GM23338 (cell line): ENCODE results near the gene SMIM14.
"Not testable (repeated sequence)": the region's sequence is repeated elsewhere in the genome, so short reads cannot be mapped to it uniquely, and the experiment has no call there.

Experiments
- CREB1 ChIP-seq: fragments of 250-450 bp; sonication (Bioruptor Pico); IDR thresholded peaks from 2 replicates; pipeline ENCODE4 v1.5.0; 2020; ENCODE audit warnings: low read depth, mild to moderate bottlenecking, moderate library complexity
- EZH2 ChIP-seq: fragments of 200-600 bp; sonication (generic); IDR thresholded peaks from one replicate; pipeline ENCODE4 v1.8.0; 2017; ENCODE audit warnings: antibody characterized with exemption, mild to moderate bottlenecking, low read depth; ENCODE audit not compliant: unreplicated experiment
- EZH2phosphoT487 ChIP-seq: fragments of 200-600 bp; sonication (generic); IDR thresholded peaks from one replicate; pipeline ENCODE4 v1.8.1; 2018; ENCODE audit warnings: antibody characterized with exemption; ENCODE audit not compliant: unreplicated experiment
- NANOG ChIP-seq: IDR thresholded peaks from 2 replicates; pipeline ENCODE4 v1.6.1; 2016; ENCODE audit warnings: antibody characterized with exemption, borderline replicate concordance
- POLR2AphosphoS5 ChIP-seq: IDR thresholded peaks from 2 replicates; pipeline ENCODE4 v1.6.1; 2016; ENCODE audit warnings: antibody characterized with exemption, low read depth
- STAT1 ChIP-seq: IDR thresholded peaks from one replicate; pipeline ENCODE4 v1.6.1; 2016; ENCODE audit warnings: antibody characterized with exemption; ENCODE audit not compliant: unreplicated experiment
- ZNF331 ChIP-seq: fragments of 250-450 bp; sonication (Bioruptor Pico); IDR thresholded peaks from 2 replicates; pipeline ENCODE4 v1.5.0; 2020; ENCODE audit warnings: low read depth, mild to moderate bottlenecking, moderate library complexity
- TF ChIP-seq, protein P1 (sequence below), 2 experiments: fragments of 200-600 bp in 1 of 2; sonication (generic) in 1 of 2; conservative IDR thresholded peaks; 2 replicates each; pipeline versions ENCODE4 v1.5.1 to v1.6.1; 2016 to 2017; ENCODE audit warnings: antibody characterized with exemption in 2 of 2, low read depth in 2 of 2, mild to moderate bottlenecking in 2 of 2, moderate library complexity in 1 of 2
- TF ChIP-seq, protein P2 (sequence below): IDR thresholded peaks from 2 replicates; pipeline ENCODE4 v1.6.1; 2016; ENCODE audit warnings: antibody characterized with exemption
- TF ChIP-seq, protein P3 (sequence below): IDR thresholded peaks from one replicate; pipeline ENCODE4 v1.6.1; 2018; ENCODE audit warnings: antibody characterized with exemption; ENCODE audit not compliant: unreplicated experiment

DNA sequence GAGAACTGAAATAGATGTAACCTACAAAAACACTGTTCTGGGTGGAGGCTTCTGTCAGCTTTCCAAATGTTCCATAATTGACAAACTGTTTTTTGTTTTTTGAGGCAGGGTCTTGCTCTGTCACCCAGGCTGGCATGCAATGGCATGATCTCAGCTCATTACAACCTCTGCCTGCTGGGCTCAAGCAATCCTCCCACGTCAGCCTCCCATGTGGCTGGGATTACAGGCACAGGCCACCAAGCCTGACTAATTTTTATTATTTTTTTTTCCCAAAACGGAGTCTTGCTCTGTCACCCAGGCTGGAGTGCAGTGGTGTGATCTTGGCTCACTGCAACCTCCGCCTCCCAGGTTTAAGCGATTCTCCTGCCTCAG is 136.0 kb downstream of the SMIM14 start:
- TF ChIP-seq POLR2AphosphoS5; NANOG; ZNF331 (CRISPR knock-in tag); EZH2phosphoT487; EZH2; CREB1 (CRISPR knock-in tag); STAT1: not testable (repeated sequence)
- TF ChIP-seq, protein P1, sequence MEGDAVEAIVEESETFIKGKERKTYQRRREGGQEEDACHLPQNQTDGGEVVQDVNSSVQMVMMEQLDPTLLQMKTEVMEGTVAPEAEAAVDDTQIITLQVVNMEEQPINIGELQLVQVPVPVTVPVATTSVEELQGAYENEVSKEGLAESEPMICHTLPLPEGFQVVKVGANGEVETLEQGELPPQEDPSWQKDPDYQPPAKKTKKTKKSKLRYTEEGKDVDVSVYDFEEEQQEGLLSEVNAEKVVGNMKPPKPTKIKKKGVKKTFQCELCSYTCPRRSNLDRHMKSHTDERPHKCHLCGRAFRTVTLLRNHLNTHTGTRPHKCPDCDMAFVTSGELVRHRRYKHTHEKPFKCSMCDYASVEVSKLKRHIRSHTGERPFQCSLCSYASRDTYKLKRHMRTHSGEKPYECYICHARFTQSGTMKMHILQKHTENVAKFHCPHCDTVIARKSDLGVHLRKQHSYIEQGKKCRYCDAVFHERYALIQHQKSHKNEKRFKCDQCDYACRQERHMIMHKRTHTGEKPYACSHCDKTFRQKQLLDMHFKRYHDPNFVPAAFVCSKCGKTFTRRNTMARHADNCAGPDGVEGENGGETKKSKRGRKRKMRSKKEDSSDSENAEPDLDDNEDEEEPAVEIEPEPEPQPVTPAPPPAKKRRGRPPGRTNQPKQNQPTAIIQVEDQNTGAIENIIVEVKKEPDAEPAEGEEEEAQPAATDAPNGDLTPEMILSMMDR (conservative IDR thresholded peaks at IDR 0.05; ENCODE audit: low read depth in 2 of 2) = not testable (repeated sequence)
- TF ChIP-seq, protein P2, sequence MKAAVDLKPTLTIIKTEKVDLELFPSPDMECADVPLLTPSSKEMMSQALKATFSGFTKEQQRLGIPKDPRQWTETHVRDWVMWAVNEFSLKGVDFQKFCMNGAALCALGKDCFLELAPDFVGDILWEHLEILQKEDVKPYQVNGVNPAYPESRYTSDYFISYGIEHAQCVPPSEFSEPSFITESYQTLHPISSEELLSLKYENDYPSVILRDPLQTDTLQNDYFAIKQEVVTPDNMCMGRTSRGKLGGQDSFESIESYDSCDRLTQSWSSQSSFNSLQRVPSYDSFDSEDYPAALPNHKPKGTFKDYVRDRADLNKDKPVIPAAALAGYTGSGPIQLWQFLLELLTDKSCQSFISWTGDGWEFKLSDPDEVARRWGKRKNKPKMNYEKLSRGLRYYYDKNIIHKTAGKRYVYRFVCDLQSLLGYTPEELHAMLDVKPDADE = not testable (repeated sequence)
- TF ChIP-seq, protein P3, sequence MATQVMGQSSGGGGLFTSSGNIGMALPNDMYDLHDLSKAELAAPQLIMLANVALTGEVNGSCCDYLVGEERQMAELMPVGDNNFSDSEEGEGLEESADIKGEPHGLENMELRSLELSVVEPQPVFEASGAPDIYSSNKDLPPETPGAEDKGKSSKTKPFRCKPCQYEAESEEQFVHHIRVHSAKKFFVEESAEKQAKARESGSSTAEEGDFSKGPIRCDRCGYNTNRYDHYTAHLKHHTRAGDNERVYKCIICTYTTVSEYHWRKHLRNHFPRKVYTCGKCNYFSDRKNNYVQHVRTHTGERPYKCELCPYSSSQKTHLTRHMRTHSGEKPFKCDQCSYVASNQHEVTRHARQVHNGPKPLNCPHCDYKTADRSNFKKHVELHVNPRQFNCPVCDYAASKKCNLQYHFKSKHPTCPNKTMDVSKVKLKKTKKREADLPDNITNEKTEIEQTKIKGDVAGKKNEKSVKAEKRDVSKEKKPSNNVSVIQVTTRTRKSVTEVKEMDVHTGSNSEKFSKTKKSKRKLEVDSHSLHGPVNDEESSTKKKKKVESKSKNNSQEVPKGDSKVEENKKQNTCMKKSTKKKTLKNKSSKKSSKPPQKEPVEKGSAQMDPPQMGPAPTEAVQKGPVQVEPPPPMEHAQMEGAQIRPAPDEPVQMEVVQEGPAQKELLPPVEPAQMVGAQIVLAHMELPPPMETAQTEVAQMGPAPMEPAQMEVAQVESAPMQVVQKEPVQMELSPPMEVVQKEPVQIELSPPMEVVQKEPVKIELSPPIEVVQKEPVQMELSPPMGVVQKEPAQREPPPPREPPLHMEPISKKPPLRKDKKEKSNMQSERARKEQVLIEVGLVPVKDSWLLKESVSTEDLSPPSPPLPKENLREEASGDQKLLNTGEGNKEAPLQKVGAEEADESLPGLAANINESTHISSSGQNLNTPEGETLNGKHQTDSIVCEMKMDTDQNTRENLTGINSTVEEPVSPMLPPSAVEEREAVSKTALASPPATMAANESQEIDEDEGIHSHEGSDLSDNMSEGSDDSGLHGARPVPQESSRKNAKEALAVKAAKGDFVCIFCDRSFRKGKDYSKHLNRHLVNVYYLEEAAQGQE = not testable (repeated sequence)
